ENCODE measurements around the gene SOWAHA. TPM values are rescaled to one million over a fixed set of nuclear protein-coding genes. Genes with fewer than 3 reads are reported as not detected.

Gene SOWAHA
- total and polyA plus RNA-seq, 10 of the 15 experiments (the other 5 are each of a cell fraction or from before 2014, with no cell fraction given), result 0.02 to 0.37 (median 0.05) TPM; not detected in 4

GRCh38 chr5:132788990-132789886, 23.9 kb upstream of the SOWAHA start:
- intact Hi-C loops (cut with micrococcal nuclease; ENCODE audit: unreplicated experiment), result no loop called here
- no peaks in the 10 kb centered on the region for H3K79me2 ChIP-seq (ENCODE audit: control insufficient read depth, insufficient read depth, low read length)
- CTCF ChIA-PET, result interaction anchor here (0.9 to 1.1 kb wide), 4 partner anchors 13 to 35 kb away, joined by 3 read pairs; no protein-coding TSS in a partner anchor
- FAIRE-seq (no peak), DNase-seq (ENCODE audit: low read depth, low spot score) (no peak), ATAC-seq (no peak)
- H3K4me3 ChIP-seq, result no peak overlapping the region
- RAD21 ChIA-PET (ENCODE audit: unreplicated experiment), result interaction anchor here (1.2 kb wide), 1 partner anchor 125 kb away, joined by 3 read pairs; no protein-coding TSS in a partner anchor
- H3K9me3 ChIP-seq (replicated peaks; ENCODE audit: control insufficient read depth, insufficient read depth, low read length), result no peaks in the 10 kb centered on the region
- H3K36me3 ChIP-seq (ENCODE audit: control insufficient read depth in 2 of 2, insufficient read depth in 2 of 2, low read length in 1 of 2), result no peaks in the 10 kb centered on the region
- SMC1A ChIA-PET (ENCODE audit: uncharacterized antibody, unreplicated experiment), result interaction anchor here (0.7 to 1.1 kb wide), 2 partner anchors 8 to 19 kb away, joined by 3 read pairs; no protein-coding TSS in a partner anchor
- 44% methylated on average over 8 of the region's 8 CpGs for WGBS (ENCODE audit: insufficient coverage, insufficient replicate concordance, low lambda C conversion rate, missing lambda C conversion rate)
- 0 out of 2 replicates have a peak, but pooled peaks cover 3% of the 10 kb centered on the region for H3K4me1 ChIP-seq (ENCODE audit: control insufficient read depth, insufficient read depth, low read length)
- POLR2A ChIA-PET, result interaction anchor here (0.7 to 0.8 kb wide), 3 partner anchors 11 to 31 kb away, joined by 3 read pairs; partner anchors contain the start of gene SEPTIN8
- H3K4me2 ChIP-seq (ENCODE audit: control insufficient read depth, insufficient read depth), result no peak overlapping the region
- in situ Hi-C loops (cut with MboI), result no loop called here
- H2AFZ ChIP-seq (ENCODE audit: control insufficient read depth, low read depth, low read length), result no peak overlapping the region
- no peaks in the 10 kb centered on the region for H3K27me3 ChIP-seq (replicated peaks in 1 of 2; ENCODE audit: control insufficient read depth in 2 of 2, insufficient read depth in 2 of 2, low read length in 1 of 2)
- no peaks in the 10 kb centered on the region for H4K20me1 ChIP-seq (ENCODE audit: control insufficient read depth, insufficient read depth)
- no peak overlapping the region for H3K9ac ChIP-seq (ENCODE audit: control insufficient read depth, insufficient read depth, low read length)
- no peak overlapping the region for H3K27ac ChIP-seq (ENCODE audit: control insufficient read depth, insufficient read depth)
- TF ChIP-seq SIX5 (IDR thresholded peaks at IDR 0.05; ENCODE audit: low read depth, low read length, severe bottlenecking) (no peak), CREM (IDR thresholded peaks at IDR 0.05; ENCODE audit: low read depth) (no peak), CUX1 (IDR thresholded peaks at IDR 0.05; ENCODE audit: insufficient replicate concordance, low read depth, low read length) (no peak), USF1 (IDR thresholded peaks at IDR 0.05; ENCODE audit: borderline replicate concordance, extremely low read length, insufficient read depth, low read depth, low read length) (no peak)
- no TSS peak for BruUV-seq (replicated peaks)

Data from GM12878 (cell line).